ENCODE measurements around the gene PKD1L1.

Gene PKD1L1

DNA sequence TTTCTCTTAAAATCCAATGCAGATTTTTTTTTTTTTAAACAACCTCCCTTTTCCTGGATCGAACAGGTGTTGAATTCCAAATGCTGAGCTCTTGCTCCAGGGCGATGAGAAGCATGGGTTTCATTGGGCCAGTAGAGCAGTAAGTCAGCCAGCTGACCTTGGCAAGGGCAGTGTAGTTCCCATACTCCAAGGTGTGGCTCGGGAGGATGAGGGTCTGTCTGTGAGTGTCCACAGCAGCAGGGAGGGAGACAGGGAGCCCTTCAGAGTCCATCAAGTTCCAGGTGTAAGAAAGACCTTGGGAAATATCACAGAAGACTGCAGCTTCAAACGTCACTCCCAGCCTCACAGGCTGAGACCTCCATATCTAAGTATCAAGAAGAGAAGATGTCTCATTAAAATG, 50.4 kb downstream of the PKD1L1 start:
- DNase-seq (ENCODE audit: low read depth): no peak
- no peak for TF ChIP-seq POLR2A (IDR thresholded peaks at IDR 0.05; ENCODE audit: extremely low read depth, insufficient read length)
- TF ChIP-seq, protein P1, sequence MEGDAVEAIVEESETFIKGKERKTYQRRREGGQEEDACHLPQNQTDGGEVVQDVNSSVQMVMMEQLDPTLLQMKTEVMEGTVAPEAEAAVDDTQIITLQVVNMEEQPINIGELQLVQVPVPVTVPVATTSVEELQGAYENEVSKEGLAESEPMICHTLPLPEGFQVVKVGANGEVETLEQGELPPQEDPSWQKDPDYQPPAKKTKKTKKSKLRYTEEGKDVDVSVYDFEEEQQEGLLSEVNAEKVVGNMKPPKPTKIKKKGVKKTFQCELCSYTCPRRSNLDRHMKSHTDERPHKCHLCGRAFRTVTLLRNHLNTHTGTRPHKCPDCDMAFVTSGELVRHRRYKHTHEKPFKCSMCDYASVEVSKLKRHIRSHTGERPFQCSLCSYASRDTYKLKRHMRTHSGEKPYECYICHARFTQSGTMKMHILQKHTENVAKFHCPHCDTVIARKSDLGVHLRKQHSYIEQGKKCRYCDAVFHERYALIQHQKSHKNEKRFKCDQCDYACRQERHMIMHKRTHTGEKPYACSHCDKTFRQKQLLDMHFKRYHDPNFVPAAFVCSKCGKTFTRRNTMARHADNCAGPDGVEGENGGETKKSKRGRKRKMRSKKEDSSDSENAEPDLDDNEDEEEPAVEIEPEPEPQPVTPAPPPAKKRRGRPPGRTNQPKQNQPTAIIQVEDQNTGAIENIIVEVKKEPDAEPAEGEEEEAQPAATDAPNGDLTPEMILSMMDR (IDR thresholded peaks at IDR 0.05; ENCODE audit: low read depth, low read length): no peak
- TF ChIP-seq, protein P2, sequence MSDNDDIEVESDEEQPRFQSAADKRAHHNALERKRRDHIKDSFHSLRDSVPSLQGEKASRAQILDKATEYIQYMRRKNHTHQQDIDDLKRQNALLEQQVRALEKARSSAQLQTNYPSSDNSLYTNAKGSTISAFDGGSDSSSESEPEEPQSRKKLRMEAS (IDR thresholded peaks at IDR 0.05; ENCODE audit: low read depth, low read length): no peak
- TF ChIP-seq MYC (IDR thresholded peaks at IDR 0.05; ENCODE audit: low read depth, low read length): no peak
- no peak overlapping the region for H3K4me3 ChIP-seq (ENCODE audit: low read depth, low read length)

DNA sequence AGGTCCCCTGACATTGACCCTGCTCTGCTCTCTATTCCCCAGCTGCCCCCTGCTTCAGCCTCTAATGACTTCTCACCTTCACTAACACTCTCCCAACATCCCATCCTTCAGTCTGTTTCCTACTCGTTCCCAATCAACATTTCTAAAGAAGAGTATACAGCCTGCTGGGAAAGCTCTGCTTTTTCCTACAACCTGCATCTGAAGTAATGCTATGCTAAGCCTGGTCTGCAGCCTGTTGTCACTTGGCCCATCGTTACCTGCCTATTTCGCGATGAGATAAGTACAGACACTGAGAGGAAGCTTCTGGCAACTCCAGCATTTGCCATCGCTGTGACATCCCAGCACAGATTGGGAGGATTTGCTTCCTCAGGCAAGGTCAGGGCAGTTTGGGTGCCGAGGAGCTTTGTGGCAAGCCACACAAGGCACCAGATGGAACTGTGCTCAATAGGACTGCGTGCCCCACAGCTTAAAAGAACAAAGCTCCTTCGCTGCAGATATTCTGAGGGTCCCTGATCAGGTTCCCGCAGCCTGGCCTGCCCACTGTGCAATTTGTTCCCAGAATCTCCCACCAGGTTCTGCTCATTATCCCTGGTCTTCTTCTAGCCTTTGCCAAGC, 51.4 kb downstream of the PKD1L1 start:
- no peak overlapping the region for H3K4me3 ChIP-seq (ENCODE audit: low read depth, low read length)
- no peak for DNase-seq (ENCODE audit: low read depth)
- TF ChIP-seq MYC (IDR thresholded peaks at IDR 0.05; ENCODE audit: low read depth, low read length) (no peak), POLR2A (IDR thresholded peaks at IDR 0.05; ENCODE audit: extremely low read depth, insufficient read length) (no peak)
- TF ChIP-seq, protein P1 (IDR thresholded peaks at IDR 0.05; ENCODE audit: low read depth, low read length): no peak
- TF ChIP-seq, protein P2 (IDR thresholded peaks at IDR 0.05; ENCODE audit: low read depth, low read length): no peak

DNA sequence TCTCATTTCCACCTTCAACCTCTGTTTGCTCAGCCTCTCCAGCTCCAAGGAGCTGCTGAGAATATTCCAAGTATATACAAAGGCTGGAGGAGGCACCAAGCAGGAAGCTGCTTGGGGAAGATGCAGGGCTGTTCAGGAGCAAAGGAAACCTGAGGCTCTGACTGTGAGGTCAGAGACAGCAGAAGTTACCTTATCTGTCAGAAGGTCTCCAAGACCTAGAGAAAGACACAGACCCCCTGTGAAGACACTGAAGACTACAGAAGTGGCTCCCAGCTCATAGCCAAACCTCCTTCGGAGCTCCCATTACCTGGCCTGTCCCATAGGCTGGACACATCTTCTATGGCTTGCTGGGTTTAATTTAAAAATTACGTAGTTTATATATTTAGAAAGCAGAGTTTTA, 53.2 kb downstream of the PKD1L1 start:
- no peak overlapping the region for H3K4me3 ChIP-seq (ENCODE audit: low read depth, low read length)
- no peak for DNase-seq (ENCODE audit: low read depth)
- TF ChIP-seq, protein P2 (IDR thresholded peaks at IDR 0.05; ENCODE audit: low read depth, low read length): no peak
- no peak for TF ChIP-seq POLR2A (IDR thresholded peaks at IDR 0.05; ENCODE audit: extremely low read depth, insufficient read length)
- no peak for TF ChIP-seq MYC (IDR thresholded peaks at IDR 0.05; ENCODE audit: low read depth, low read length)
- TF ChIP-seq, protein P1 (IDR thresholded peaks at IDR 0.05; ENCODE audit: low read depth, low read length): no peak

DNA sequence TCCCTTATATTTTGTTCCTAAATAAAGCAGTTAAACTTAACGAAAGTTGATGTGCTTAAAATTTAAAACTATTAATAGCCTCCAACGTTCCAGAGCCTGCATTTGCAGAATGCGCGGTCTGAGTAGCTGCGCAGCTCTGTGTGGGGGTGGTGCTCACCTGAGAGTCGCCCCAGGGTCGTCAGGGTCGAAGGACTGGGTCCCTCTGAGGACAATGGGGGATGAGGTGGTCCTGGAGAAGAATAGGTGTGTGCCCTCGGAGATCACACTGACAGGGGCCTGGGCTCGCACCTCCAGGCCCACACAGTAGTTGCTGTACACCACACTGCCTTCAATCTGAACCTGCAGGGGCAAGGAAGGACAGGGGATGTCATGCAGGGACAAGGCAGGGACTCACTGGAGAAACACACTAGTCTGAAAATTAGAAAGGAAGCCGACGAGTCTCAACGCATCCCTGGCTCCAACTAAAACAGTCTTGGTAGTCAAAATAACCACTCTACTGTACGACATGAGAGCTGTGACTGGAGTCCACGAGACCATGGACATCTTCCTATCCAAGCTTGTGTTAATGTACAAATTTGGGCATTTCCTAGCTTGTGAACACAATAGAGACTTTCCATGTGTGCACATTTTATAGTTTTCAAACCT, 54.4 kb downstream of the PKD1L1 start:
- no peak overlapping the region for H3K4me3 ChIP-seq (ENCODE audit: low read depth, low read length)
- TF ChIP-seq MYC (IDR thresholded peaks at IDR 0.05; ENCODE audit: low read depth, low read length) (no peak), POLR2A (IDR thresholded peaks at IDR 0.05; ENCODE audit: extremely low read depth, insufficient read length) (no peak)
- TF ChIP-seq, protein P1 (IDR thresholded peaks at IDR 0.05; ENCODE audit: low read depth, low read length): no peak
- TF ChIP-seq, protein P2 (IDR thresholded peaks at IDR 0.05; ENCODE audit: low read depth, low read length): no peak
- DNase-seq (ENCODE audit: low read depth): no peak

DNA sequence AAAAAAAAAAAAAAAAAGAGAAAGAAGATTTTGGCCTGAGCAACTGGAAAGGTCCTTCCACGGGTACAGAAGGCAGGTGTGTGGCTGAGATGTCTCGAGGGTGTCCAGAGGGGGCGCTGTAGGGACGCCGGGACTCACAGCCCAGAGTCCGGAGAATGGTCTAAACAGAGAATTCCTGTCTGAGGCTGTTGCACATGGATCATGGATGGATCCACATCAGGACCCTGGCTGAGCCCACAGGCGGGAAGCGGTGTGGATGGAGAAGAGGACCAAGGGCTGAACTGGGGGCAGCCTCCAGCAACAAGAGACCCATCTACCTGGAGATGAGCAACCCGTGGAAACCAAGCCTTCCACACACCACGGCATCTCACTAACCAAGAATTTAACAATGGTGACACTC, 55.0 kb downstream of the PKD1L1 start:
- H3K4me3 ChIP-seq (ENCODE audit: low read depth, low read length): no peak overlapping the region
- TF ChIP-seq POLR2A (IDR thresholded peaks at IDR 0.05; ENCODE audit: extremely low read depth, insufficient read length): no peak
- TF ChIP-seq, protein P1 (IDR thresholded peaks at IDR 0.05; ENCODE audit: low read depth, low read length): peak; percentile 66
- no peak for DNase-seq (ENCODE audit: low read depth)

Measured in NB4 (cell line).